Activated T-helper 9 cell treated with anti-CD3 and anti-CD28 coated beads, Interleukin-2, amount 50 U/mL, for 16 hours (primary cell): ENCODE data around the gene HTT.
"Not testable (repeated sequence)": the region's sequence is repeated elsewhere in the genome, so short reads cannot be mapped to it uniquely, and the experiment has no call there.

ENCODE experiments used
- DNase-seq: peaks from one replicate; pipeline ENCODE4 v3.0.0-alpha.2; 2020; ENCODE audit warnings: low read depth

HTT gene

GRCh38 chr4:3046162-3046561 lies 28.3 kb upstream of the HTT start:
- DNase-seq = no peak

GRCh38 chr4:3046623-3047022 lies 27.9 kb upstream of the HTT start:
- no peak for DNase-seq

GRCh38 chr4:3047464-3048286 lies 26.8 kb upstream of the HTT start:
- DNase-seq = peak; percentile 53

GRCh38 chr4:3051141-3051897 lies 23.2 kb upstream of the HTT start:
- DNase-seq = not testable (repeated sequence)

- DNase-seq = no peak
These were observed 20.2 kb upstream of the HTT start for GRCh38 chr4:3054169-3054759.

- no peak for DNase-seq
These were observed 14.5 kb upstream of the HTT start for GRCh38 chr4:3059943-3060342.

GRCh38 chr4:3060946-3061345 lies 13.5 kb upstream of the HTT start:
- no peak for DNase-seq

- no peak for DNase-seq
These were observed 12.0 kb upstream of the HTT start for GRCh38 chr4:3062471-3062870.

GRCh38 chr4:3065551-3065950 lies 8.9 kb upstream of the HTT start:
- no peak for DNase-seq

- no peak for DNase-seq
These were observed 7.6 kb upstream of the HTT start for GRCh38 chr4:3066836-3067400.

- DNase-seq = no peak
These were observed 6.9 kb upstream of the HTT start for GRCh38 chr4:3067473-3068001.

- DNase-seq = no peak
These were observed 4.8 kb upstream of the HTT start for GRCh38 chr4:3069661-3070199.

- DNase-seq = no peak
These were observed 3.6 kb upstream of the HTT start for GRCh38 chr4:3070709-3071500.

GRCh38 chr4:3071811-3072210 lies 2.7 kb upstream of the HTT start:
- no peak for DNase-seq

- DNase-seq = peak; percentile 6
These were observed 1.1 kb upstream of the HTT start for GRCh38 chr4:3073158-3074077.

- DNase-seq = peak; percentile 16
These were observed 568 bp downstream of the HTT start for GRCh38 chr4:3074846-3075651.

- DNase-seq = no peak
These were observed 1.1 kb downstream of the HTT start for GRCh38 chr4:3075652-3075981.

- DNase-seq = no peak
These were observed 3.3 kb downstream of the HTT start for GRCh38 chr4:3077796-3078195.

GRCh38 chr4:3079694-3080123 lies 5.2 kb downstream of the HTT start:
- no peak for DNase-seq
